Measurements from ENCODE around the gene SLC49A3.
"Not testable (repeated sequence)": the region's sequence is repeated elsewhere in the genome, so short reads cannot be mapped to it uniquely, and the experiment has no call there.

SLC49A3 gene

GRCh38 chr4:654503-654845 lies 34.5 kb downstream of the SLC49A3 start:
- DNase-seq (ENCODE audit: low spot score), result no peak

GRCh38 chr4:653831-654502 lies 35.0 kb downstream of the SLC49A3 start:
- DNase-seq (ENCODE audit: low spot score), result no peak

DNA sequence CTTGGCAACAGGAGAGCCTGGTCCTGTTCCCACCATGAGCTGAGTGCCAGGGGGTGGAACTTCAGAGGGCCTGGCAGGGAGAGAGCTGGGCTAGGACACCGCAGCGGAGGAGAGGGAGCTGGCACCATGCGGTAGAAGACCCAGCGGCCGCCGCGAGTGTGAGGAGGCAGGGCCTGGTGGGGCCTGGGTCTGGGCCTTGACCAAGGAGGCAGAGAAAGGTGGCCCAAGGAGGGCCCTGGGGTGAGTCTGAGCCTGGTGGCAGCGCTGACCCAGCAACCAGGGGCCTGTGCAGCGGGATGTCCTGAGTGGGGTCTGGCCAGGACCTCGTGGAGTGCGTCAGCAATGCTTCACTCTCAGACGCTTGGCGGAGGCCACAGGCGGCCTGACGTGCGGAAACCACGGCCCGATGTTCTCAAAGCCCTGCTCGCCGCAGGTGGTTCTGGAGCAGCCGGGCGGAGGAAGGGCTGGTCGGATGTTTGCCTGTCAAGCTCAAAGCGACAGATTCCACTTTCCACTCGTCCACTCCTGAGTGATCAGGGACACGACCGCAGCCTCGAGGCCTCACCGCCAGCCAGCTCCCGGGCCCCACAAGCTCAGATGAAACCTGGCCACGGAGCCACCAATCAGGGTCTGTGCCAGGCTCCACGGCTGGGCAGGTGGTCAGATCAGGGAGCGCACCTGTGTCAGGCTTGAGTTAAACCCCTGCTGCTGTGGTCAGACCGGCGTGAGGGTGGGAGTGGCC lies 35.7 kb downstream of the SLC49A3 start:
- DNase-seq (ENCODE audit: low spot score), result no peak

GRCh38 chr4:651884-652642 lies 36.9 kb downstream of the SLC49A3 start:
- DNase-seq (ENCODE audit: low spot score), result no peak

GRCh38 chr4:650951-651883 lies 37.7 kb downstream of the SLC49A3 start:
- no peak for DNase-seq (ENCODE audit: low spot score)

- no peak for DNase-seq (ENCODE audit: low spot score)
Measured at GRCh38 chr4:650461-650860, 38.5 kb downstream of the SLC49A3 start.

GRCh38 chr4:649751-650310 lies 39.1 kb downstream of the SLC49A3 start:
- no peak for DNase-seq (ENCODE audit: low spot score)

DNA sequence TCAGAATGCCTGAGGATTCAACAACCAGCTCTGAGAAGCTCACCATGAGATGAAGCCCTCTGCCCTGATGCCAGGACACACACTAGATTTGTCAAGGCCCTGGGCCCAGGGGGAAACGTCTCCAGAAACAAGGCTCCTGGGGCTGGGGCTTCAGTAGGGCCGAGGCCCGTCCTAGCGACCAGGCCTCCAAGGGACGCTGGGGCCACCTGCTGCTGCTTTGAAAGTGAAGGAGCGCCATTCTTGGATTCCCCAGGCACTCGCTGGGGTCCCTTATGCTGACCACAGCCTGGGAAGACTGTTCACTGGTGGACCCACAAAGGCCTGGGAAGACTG lies 39.7 kb downstream of the SLC49A3 start:
- no peak for DNase-seq (ENCODE audit: low spot score)

DNA sequence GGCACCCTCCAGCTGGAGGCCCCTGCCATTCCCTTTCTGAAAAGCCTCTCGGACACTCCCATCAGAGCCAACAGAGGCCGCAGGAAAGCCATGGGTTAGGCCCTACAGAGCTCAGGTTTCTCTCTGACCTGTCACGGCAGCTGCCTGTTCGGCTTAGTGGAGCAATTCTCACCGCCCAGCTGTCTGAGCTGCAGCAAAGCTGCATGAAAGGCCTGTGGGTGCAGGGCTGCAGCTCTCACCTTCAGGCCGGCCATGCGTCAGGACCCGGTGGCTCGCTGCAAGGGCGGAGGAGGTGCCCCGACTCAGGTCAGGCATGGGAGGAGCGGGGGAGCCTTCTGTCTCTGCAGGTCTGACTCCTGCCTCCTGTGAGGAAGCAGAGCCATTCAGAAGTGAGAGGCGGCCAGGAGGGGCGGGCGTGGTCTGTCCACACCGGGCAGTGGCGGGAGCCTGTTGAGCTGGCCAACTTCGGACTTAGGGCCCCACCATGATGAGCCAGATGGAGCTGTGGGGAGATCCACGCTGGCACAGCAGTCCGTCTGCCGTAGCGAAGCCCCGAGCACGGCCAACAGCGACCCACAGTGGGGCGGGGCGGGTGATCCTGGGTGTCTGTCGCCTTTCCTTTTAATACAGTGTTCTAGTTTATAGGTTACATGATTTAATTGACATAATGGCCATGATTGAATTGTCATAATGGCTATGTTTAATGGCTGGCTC lies 40.2 kb downstream of the SLC49A3 start:
- DNase-seq (ENCODE audit: low spot score), result no peak

DNA sequence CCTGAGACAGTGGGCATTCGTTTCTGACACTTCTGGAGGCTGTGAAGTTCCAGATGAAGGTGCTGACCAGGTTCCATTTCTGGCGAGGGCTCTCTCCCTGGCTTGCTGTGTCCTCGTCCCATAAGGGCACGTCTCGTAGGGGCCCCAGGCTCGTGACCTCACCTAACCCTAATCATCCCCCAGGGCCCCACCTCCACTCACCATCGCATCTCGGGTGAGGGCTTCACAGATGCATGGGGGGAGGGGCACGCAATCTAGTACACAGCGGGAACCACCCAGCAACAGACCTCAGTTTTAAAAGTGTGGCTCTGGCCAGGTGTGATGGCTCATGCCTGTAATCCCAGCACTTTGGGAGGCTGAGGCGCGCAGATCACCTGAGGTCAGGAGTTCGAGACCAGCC lies 41.5 kb downstream of the SLC49A3 start:
- DNase-seq (ENCODE audit: low spot score), result no peak

DNA sequence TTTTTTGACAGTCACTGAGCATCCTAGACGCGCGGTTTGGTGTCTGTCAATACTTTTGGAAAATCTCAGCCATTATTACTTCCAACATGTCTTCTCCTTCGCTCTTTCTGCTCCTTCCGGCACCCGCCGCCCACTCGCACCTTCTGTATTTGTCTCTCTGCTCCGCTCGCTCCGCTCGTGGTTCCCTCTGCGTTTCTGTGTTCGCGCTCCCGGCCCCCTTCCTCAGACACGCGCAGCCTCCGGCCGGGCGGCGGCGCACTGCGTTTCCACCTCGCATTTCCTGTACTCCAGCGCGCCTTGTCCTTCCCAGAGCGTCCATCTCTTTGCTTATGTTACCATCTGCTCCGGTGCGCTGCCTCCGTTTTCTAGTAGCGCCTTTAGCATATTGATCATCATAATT lies 42.5 kb downstream of the SLC49A3 start:
- DNase-seq (ENCODE audit: low spot score), result no peak

DNA sequence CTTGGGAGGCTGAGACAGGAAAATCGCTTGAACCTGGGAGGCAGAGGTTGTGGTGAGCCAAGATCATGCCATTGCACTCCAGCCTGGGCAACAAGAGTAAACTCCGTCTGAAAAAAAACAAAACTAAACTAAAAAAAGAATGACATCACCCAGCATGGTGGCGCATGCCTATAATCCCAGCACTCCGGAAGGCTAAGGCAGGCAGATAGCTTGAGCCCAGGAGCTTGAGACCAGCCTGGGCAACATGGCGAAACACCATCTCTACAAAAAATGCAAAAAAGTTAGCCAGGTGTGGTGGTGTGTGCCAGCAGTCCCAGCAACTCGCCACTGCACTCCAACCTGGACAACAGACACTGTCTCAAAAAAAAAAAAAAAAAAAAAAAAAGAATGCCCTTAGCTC lies 46.6 kb downstream of the SLC49A3 start:
- DNase-seq (ENCODE audit: low spot score), result not testable (repeated sequence)

- DNase-seq (ENCODE audit: low spot score), result no peak
Measured at GRCh38 chr4:637536-638280, 51.2 kb downstream of the SLC49A3 start.

- no peak for DNase-seq (ENCODE audit: low spot score)
Measured at GRCh38 chr4:636628-637159, 52.3 kb downstream of the SLC49A3 start.

- DNase-seq (ENCODE audit: low spot score), result no peak
Measured at GRCh38 chr4:635851-636627, 52.9 kb downstream of the SLC49A3 start.

GRCh38 chr4:635066-635835 lies 53.7 kb downstream of the SLC49A3 start:
- DNase-seq (ENCODE audit: low spot score), result not testable (repeated sequence)

- DNase-seq (ENCODE audit: low spot score), result no peak
Measured at GRCh38 chr4:634599-634985, 54.4 kb downstream of the SLC49A3 start.

- DNase-seq (ENCODE audit: low spot score), result no peak
Measured at GRCh38 chr4:633976-634598, 54.9 kb downstream of the SLC49A3 start.

Measured in RKO (cell line).